CD14-positive monocyte (primary cell): ENCODE results near the gene GRK2. TPM values are rescaled to one million over a fixed set of nuclear protein-coding genes. Genes with fewer than 3 reads are reported as not detected.

Experiments
- DNase-seq, 3 donors: peaks; one replicate each; pipeline ENCODE4 v3.0.0-alpha.2; 2011 to 2022
- H2AFZ ChIP-seq: 2 replicates; pipeline ENCODE4 v1.6.0; 2012; ENCODE audit warnings: mild to moderate bottlenecking, low read depth, low read length, inconsistent platforms; ENCODE audit not compliant: insufficient read depth, poor library complexity, severe bottlenecking
- H3K27ac ChIP-seq, 2 donors: 1 replicate in 1 of 2; 2 replicates in 1 of 2; pipeline ENCODE4 v1.5.1; 2012 to 2013; ENCODE audit warnings: low read length in 2 of 2, control low read depth in 1 of 2, inconsistent platforms in 1 of 2, low read depth in 1 of 2, mild to moderate bottlenecking in 1 of 2
- H3K27me3 ChIP-seq, 2 donors: one replicate each; pipeline versions ENCODE4 v1.6.0 to v1.6.1; 2011 to 2013; ENCODE audit warnings: low read length in 2 of 2; ENCODE audit not compliant: control insufficient read depth in 2 of 2, insufficient read depth in 2 of 2
- H3K36me3 ChIP-seq, 2 donors: replicated peaks in 1 of 2; 1 replicate in 1 of 2; 2 replicates in 1 of 2; pipeline versions ENCODE4 v1.5.1 to v1.6.1; 2012 to 2013; ENCODE audit warnings: low read length in 2 of 2, control low read depth in 1 of 2, inconsistent platforms in 1 of 2, mild to moderate bottlenecking in 1 of 2; ENCODE audit not compliant: insufficient read depth in 2 of 2, control insufficient read depth in 1 of 2
- H3K4me1 ChIP-seq, 2 donors: 1 replicate in 1 of 2; 2 replicates in 1 of 2; pipeline versions ENCODE4 v1.5.1 to v1.6.1; 2012 to 2013; ENCODE audit warnings: low read length in 2 of 2, control low read depth in 1 of 2, inconsistent platforms in 1 of 2, mild to moderate bottlenecking in 1 of 2, moderate library complexity in 1 of 2; ENCODE audit not compliant: insufficient read depth in 2 of 2, control insufficient read depth in 1 of 2
- H3K4me2 ChIP-seq: replicated peaks from 2 replicates; pipeline ENCODE3; 2012; ENCODE audit warnings: low read length, moderate library complexity, mild to moderate bottlenecking; ENCODE audit not compliant: poor library complexity, severe bottlenecking; ENCODE audit errors: extremely low read depth
- H3K4me3 ChIP-seq, 3 experiments: fragments of 200-600 bp in 1 of 3; sonication (generic) in 1 of 3; replicated peaks in 1 of 3; 1 replicate in 2 of 3; 2 replicates in 1 of 3; pipeline ENCODE4 v1.5.1; 2011 to 2013; ENCODE audit warnings: low read length in 3 of 3, mild to moderate bottlenecking in 3 of 3, control low read depth in 2 of 3, low read depth in 2 of 3, inconsistent platforms in 1 of 3, moderate library complexity in 1 of 3
- H3K79me2 ChIP-seq: 2 replicates; pipeline ENCODE4 v1.6.0; 2012; ENCODE audit warnings: mild to moderate bottlenecking, control low read depth, inconsistent platforms, low read length, moderate library complexity; ENCODE audit not compliant: insufficient read depth
- H3K9ac ChIP-seq: 2 replicates; pipeline ENCODE4 v1.6.0; 2017; ENCODE audit warnings: low read length, mild to moderate bottlenecking; ENCODE audit not compliant: insufficient read depth, poor library complexity, severe bottlenecking
- H3K9me3 ChIP-seq, 2 donors: replicated peaks in 1 of 2; 1 replicate in 1 of 2; 2 replicates in 1 of 2; pipeline versions ENCODE4 v1.5.1 to v1.6.1; 2012 to 2013; ENCODE audit warnings: low read length in 2 of 2, control low read depth in 1 of 2; ENCODE audit not compliant: control insufficient read depth in 1 of 2, insufficient read depth in 1 of 2
- H4K20me1 ChIP-seq: 2 replicates; pipeline ENCODE4 v1.6.0; 2012; ENCODE audit warnings: mild to moderate bottlenecking, low read length, control low read depth, moderate library complexity; ENCODE audit not compliant: insufficient read depth
- H3K27ac Mint-ChIP-seq, 7 donors: one replicate each; pipeline ENCODE4 v1.8.0; 2020; ENCODE audit warnings: mild to moderate bottlenecking in 7 of 7, mixed read lengths in 7 of 7, moderate library complexity in 6 of 7, inconsistent platforms in 2 of 7
- H3K27me3 Mint-ChIP-seq, 3 donors: one replicate each; pipeline ENCODE4 v1.8.0; 2021 to 2022; ENCODE audit warnings: low read depth in 3 of 3, mild to moderate bottlenecking in 3 of 3, mixed read lengths in 3 of 3, moderate library complexity in 3 of 3, inconsistent platforms in 1 of 3
- H3K36me3 Mint-ChIP-seq, 2 donors: one replicate each; pipeline ENCODE4 v1.8.0; 2020; ENCODE audit warnings: mixed read lengths in 2 of 2, inconsistent platforms in 1 of 2, mild to moderate bottlenecking in 1 of 2
- H3K4me1 Mint-ChIP-seq: one replicate; pipeline ENCODE4 v1.8.0; 2020; ENCODE audit warnings: mild to moderate bottlenecking, mixed read lengths
- H3K4me3 Mint-ChIP-seq, 2 donors: one replicate each; pipeline ENCODE4 v1.8.0; 2020; ENCODE audit warnings: mild to moderate bottlenecking in 2 of 2, mixed read lengths in 2 of 2, moderate library complexity in 1 of 2
- H3K9me3 Mint-ChIP-seq, 7 donors: one replicate each; pipeline ENCODE4 v1.8.0; 2020 to 2022; ENCODE audit warnings: mixed read lengths in 7 of 7, mild to moderate bottlenecking in 6 of 7, moderate library complexity in 6 of 7, inconsistent platforms in 2 of 7
- WGBS: methylation state at CpG from one replicate; pipeline ENCODE4 v1.1.5; 2013; ENCODE audit warnings: missing lambda C conversion rate; ENCODE audit not compliant: insufficient coverage; 5-methylcytosine and 5-hydroxymethylcytosine counted together
- intact Hi-C, 2 donors: fragments of 100-400 bp; cut with micrococcal nuclease; formaldehyde crosslinking; loops; one replicate each; pipeline versions ENCODE4 v1.15.0 to v1.15.1; 2023
- polyA plus RNA-seq, 3 donors: library from polyadenylated mRNA; depleted of rRNA in 1 of 3; unstranded in 2 of 3; stranded (reverse) in 1 of 3; fragments of 300-500 nt in 2 of 3; fragments of >200 nt in 1 of 3; fragmentation: Illumina TruSeq in 2 of 3; gene quantifications; 1 replicate in 2 of 3; 2 replicates in 1 of 3; pipeline ENCODE4 v1.2.3, GENCODE V29; 2012 to 2021
- TF ChIP-seq, protein P1 (sequence below): fragments of 200-600 bp; IDR thresholded peaks from one replicate; pipeline ENCODE4 v1.8.0; 2022; ENCODE audit warnings: antibody characterized with exemption, mild to moderate bottlenecking

GRK2 gene
- polyA plus RNA-seq, 3 donors = 34.9 to 777 (median 43.0) TPM

DNA sequence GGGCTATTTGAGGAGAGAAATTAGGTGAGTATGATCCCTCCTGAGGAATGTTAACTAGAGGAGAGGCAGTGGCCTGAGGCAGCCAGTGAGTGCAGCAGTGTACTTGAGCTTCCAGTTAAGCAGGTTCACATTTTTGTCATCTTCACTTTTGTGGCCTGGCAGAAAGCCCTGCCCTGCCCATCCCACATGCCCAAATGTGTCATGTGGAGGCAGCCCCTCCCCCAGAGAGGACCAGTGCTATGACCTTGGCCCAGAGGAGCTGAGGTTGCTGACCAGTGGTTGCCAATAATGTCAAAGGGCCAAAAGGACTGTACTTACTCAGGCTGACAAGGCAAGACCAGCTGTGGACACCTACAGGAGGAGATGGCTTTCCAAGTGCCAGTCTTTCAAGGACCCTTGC, 17.6 kb upstream of the GRK2 start:
- Mint-ChIP-seq H3K4me1 (peaks cover 4% of the 10 kb centered on the region), H3K27ac (peak overlapping the region in 4 of 7 donors; percentile 19 to 60 (median 32)), H3K36me3 (peaks cover 90 to 97% of the 10 kb centered on the region in 2 donors), H3K27me3 (peaks cover 0 to 2% (median 0%) of the 10 kb centered on the region in 3 donors), H3K9me3 (no peaks in the 10 kb centered on the region), H3K4me3 (no peak overlapping the region)
- Histone ChIP-seq H3K4me2 (no peak overlapping the region), H3K4me3 (no peak overlapping the region), H3K4me1 (peaks cover 0 to 7% of the 10 kb centered on the region in 2 donors), H3K9me3 (no peaks in the 10 kb centered on the region), H2AFZ (no peak overlapping the region), H3K27ac (peak overlapping the region in 1 of 2 donors; percentile 29), H3K79me2 (peaks cover 46% of the 10 kb centered on the region), H3K27me3 (no peaks in the 10 kb centered on the region), H3K36me3 (peaks cover 93 to 98% of the 10 kb centered on the region in 2 donors), H3K9ac (no peak overlapping the region), H4K20me1 (peaks cover 97% of the 10 kb centered on the region)
- intact Hi-C loops = no loop called here
- DNase-seq = no peak
- TF ChIP-seq, protein P1, sequence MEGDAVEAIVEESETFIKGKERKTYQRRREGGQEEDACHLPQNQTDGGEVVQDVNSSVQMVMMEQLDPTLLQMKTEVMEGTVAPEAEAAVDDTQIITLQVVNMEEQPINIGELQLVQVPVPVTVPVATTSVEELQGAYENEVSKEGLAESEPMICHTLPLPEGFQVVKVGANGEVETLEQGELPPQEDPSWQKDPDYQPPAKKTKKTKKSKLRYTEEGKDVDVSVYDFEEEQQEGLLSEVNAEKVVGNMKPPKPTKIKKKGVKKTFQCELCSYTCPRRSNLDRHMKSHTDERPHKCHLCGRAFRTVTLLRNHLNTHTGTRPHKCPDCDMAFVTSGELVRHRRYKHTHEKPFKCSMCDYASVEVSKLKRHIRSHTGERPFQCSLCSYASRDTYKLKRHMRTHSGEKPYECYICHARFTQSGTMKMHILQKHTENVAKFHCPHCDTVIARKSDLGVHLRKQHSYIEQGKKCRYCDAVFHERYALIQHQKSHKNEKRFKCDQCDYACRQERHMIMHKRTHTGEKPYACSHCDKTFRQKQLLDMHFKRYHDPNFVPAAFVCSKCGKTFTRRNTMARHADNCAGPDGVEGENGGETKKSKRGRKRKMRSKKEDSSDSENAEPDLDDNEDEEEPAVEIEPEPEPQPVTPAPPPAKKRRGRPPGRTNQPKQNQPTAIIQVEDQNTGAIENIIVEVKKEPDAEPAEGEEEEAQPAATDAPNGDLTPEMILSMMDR = no peak

DNA sequence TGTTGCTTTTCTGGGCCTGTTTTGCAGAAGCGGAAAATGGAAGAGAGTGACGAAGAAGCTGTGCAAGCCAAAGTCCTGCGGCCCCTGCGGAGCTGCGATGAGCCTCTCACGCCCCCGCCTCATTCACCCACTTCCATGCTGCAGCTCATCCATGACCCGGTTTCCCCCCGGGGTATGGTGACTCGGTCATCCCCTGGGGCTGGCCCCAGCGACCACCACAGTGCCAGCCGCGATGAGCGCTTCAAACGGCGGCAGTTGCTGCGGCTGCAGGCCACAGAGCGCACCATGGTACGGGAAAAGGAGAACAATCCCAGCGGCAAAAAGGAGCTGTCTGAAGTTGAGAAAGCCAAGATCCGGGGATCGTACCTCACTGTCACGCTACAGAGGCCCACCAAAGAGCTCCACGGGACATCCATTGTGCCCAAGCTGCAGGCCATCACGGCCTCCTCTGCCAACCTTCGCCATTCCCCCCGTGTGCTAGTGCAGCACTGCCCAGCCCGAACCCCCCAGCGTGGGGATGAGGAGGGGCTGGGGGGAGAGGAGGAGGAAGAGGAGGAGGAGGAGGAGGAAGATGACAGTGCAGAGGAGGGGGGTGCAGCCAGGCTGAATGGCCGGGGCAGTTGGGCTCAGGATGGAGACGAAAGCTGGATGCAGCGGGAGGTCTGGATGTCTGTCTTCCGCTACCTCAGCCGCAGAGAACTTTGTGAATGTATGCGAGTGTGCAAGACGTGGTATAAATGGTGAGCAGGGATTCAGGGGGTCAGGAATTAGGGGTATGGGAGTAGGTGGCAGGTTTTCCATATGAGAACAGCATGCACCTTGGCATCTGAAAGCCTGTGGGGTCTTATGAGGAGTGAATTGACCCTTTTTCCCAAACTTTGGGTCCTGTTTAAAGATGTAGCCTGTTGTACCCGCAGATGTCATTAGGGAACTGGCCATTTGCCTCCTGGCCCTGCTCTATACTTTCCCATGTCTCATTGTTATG, 15.9 kb upstream of the GRK2 start:
- peaks cover 4% of the 10 kb centered on the region for H3K4me1 Mint-ChIP-seq
- Histone ChIP-seq H3K9ac (no peak overlapping the region), H4K20me1 (peaks cover 97% of the 10 kb centered on the region), H3K79me2 (peaks cover 42% of the 10 kb centered on the region), H3K4me3 (no peak overlapping the region), H3K9me3 (no peaks in the 10 kb centered on the region), H3K4me2 (no peak overlapping the region), H2AFZ (no peak overlapping the region), H3K36me3 (peaks cover 96 to 98% of the 10 kb centered on the region in 2 donors), H3K27ac (no peak overlapping the region), H3K4me1 (peaks cover 0 to 7% of the 10 kb centered on the region in 2 donors), H3K27me3 (no peaks in the 10 kb centered on the region)
- peaks cover 0 to 2% (median 0%) of the 10 kb centered on the region in 3 donors for H3K27me3 Mint-ChIP-seq
- intact Hi-C loops = no loop called here
- WGBS = 97% methylated on average over 33 of the region's 37 CpGs
- peak overlapping the region in 4 of 7 donors; percentile 7 to 63 (median 40) for H3K27ac Mint-ChIP-seq
- no peaks in the 10 kb centered on the region for H3K9me3 Mint-ChIP-seq
- TF ChIP-seq, protein P1 = no peak
- DNase-seq = no peak
- H3K4me3 Mint-ChIP-seq = no peak overlapping the region
- H3K36me3 Mint-ChIP-seq = peaks cover 91 to 97% of the 10 kb centered on the region in 2 donors
